K562 (cell line): ENCODE results near the gene SLC5A2. TPM values are rescaled to one million over a fixed set of nuclear protein-coding genes. Genes with fewer than 3 reads are reported as not detected.

Experiments used
- GABPA ChIP-seq: fragments of 200-800 bp; sonication (Bioruptor generic); conservative IDR thresholded peaks from 2 replicates; pipeline ENCODE4 v1.6.1; 2016; ENCODE audit warnings: low read depth, missing genetic modification characterization, missing compliant biosample characterization
- HEY1 ChIP-seq: fragments of 250-450 bp; sonication (Bioruptor Pico); IDR thresholded peaks from 2 replicates; pipeline ENCODE4 v1.5.0; 2020; ENCODE audit warnings: mild to moderate bottlenecking, moderate library complexity, borderline replicate concordance
- POLR2A ChIP-seq: fragments of 450-650 bp; conservative IDR thresholded peaks from 2 replicates; pipeline ENCODE4 v1.6.1; 2016
- TAF9B ChIP-seq: fragments of 450-650 bp; IDR thresholded peaks from 2 replicates; pipeline ENCODE4 v1.6.1; 2018; ENCODE audit warnings: mild to moderate bottlenecking; ENCODE audit not compliant: partially characterized antibody
- TRIM24 ChIP-seq, 2 experiments: fragments of 450-650 bp; IDR thresholded peaks; 2 replicates each; pipeline ENCODE4 v1.6.1; 2016
- ZNF316 ChIP-seq: fragments of 450-650 bp; IDR thresholded peaks from 2 replicates; pipeline ENCODE4 v1.6.1; 2016
- polyA plus RNA-seq, 8 experiments: library from polyadenylated mRNA; depleted of rRNA in 4 of 8; stranded (reverse) in 5 of 8; unstranded in 3 of 8; fragments of >200 nt; fragmentation: Nextera tagmentation in 2 of 8; fragmentation: Illumina TruSeq in 1 of 8; extraction: Ambion mirVana in 2 of 8; extraction: Trizol in 1 of 8; gene quantifications; 2 replicates each; pipeline versions ENCODE4 v1.2.1 to v1.2.3, GENCODE V29; 2011 to 2014; ENCODE audit warnings: inconsistent platforms in 1 of 8, missing spikeins in 1 of 8
- total RNA-seq, 7 experiments: library from RNA; depleted of rRNA in 6 of 7; stranded (reverse); fragments of >200 nt in 6 of 7; fragmentation: Illumina TruSeq in 2 of 7; extraction: Trizol in 2 of 7; gene quantifications; 2 replicates each; pipeline versions ENCODE4 v1.2.1 to v1.2.3, GENCODE V29; 2011 to 2021; ENCODE audit warnings: low replicate concordance in 1 of 7
- TF ChIP-seq, protein P1 (sequence below): fragments of 250-450 bp; sonication (Bioruptor Pico); IDR thresholded peaks from 2 replicates; pipeline ENCODE4 v1.5.0; 2020; ENCODE audit warnings: mild to moderate bottlenecking
- TF ChIP-seq, protein P2 (sequence below): fragments of 250-450 bp; sonication (Bioruptor Pico); IDR thresholded peaks from 2 replicates; pipeline ENCODE4 v1.8.0; 2021; ENCODE audit warnings: borderline replicate concordance, mild to moderate bottlenecking, moderate library complexity; ENCODE audit not compliant: poor library complexity, severe bottlenecking
- TF ChIP-seq, protein P3 (sequence below): fragments of 450-650 bp; formaldehyde crosslinking; IDR thresholded peaks from 2 replicates; pipeline ENCODE4 v1.4.0; 2020; ENCODE audit warnings: mild to moderate bottlenecking, moderate library complexity
- TF ChIP-seq, protein P4 (sequence below): fragments of 200-600 bp; sonication (generic); IDR thresholded peaks from one replicate; pipeline ENCODE4 v1.6.1; 2012; ENCODE audit warnings: mild to moderate bottlenecking, low read depth, low read length, inconsistent platforms

Gene SLC5A2
- total and polyA plus RNA-seq, 9 of the 15 experiments (the other 6 are each of a cell fraction or from before 2014, with no cell fraction given) = 0.07 to 2.7 (median 2.2) TPM; not detected in 6

DNA sequence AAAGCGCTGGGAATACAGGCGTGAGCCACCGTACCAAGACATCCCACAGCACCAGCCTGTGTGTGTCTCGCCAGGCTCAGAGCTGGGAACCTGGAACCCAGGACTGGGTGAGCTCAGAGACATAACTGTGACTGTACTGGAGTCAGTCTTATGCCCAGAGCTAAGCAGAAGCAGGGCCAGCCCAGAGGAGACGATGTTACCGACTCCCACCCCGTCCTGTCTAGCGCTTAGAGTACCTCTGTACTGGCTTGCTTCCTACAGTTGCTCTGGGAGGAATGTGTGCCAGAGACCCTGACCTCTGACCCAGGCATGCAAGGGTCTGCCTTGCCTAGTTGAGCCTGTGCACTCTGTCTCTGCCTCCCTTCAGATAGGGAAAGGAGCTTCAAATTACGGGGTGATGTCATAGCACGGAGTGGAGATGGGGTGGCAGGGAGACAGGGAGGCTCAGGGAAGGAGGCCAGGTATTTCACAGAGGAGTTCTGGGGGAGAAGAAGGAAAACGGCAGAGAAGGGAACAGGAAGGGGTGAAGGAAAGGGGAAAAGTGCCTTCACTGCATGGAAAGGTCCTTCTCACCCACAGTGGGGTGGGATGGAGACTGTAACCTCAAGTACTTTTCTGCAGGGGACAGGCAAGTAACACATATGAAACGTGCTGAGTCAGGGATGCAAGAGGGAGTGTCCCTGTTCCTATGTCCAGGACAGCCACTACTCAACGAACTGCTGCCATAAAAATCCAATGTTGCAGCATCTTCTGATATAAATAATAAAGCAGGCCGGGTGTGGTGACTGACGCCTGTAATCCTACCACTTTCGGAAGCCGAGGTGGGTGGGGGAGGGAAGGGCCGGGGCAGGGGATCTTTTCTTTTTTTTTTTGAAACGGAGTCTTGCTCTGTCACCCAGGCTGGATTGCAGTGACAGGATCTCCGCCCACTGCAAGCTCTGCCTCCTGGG, 29.4 kb upstream of the SLC5A2 start (continued):
- no peak for TF ChIP-seq GABPA (tag)
- TF ChIP-seq POLR2A = peak; percentile 48; the same call in 1 of the 2 replicates
- peak; percentile 100 for TF ChIP-seq ZNF316
- TF ChIP-seq, protein P1, sequence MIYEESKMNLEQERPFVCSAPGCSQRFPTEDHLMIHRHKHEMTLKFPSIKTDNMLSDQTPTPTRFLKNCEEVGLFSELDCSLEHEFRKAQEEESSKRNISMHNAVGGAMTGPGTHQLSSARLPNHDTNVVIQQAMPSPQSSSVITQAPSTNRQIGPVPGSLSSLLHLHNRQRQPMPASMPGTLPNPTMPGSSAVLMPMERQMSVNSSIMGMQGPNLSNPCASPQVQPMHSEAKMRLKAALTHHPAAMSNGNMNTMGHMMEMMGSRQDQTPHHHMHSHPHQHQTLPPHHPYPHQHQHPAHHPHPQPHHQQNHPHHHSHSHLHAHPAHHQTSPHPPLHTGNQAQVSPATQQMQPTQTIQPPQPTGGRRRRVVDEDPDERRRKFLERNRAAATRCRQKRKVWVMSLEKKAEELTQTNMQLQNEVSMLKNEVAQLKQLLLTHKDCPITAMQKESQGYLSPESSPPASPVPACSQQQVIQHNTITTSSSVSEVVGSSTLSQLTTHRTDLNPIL (CRISPR knock-in tag) = no peak
- TF ChIP-seq TRIM24 (IDR thresholded peaks at IDR 0.05) = 0 out of 4 replicates have a peak, but pooled peaks have one; percentile 11 to 34
- TF ChIP-seq, protein P2, sequence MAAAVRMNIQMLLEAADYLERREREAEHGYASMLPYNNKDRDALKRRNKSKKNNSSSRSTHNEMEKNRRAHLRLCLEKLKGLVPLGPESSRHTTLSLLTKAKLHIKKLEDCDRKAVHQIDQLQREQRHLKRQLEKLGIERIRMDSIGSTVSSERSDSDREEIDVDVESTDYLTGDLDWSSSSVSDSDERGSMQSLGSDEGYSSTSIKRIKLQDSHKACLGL = no peak
- TF ChIP-seq, protein P3, sequence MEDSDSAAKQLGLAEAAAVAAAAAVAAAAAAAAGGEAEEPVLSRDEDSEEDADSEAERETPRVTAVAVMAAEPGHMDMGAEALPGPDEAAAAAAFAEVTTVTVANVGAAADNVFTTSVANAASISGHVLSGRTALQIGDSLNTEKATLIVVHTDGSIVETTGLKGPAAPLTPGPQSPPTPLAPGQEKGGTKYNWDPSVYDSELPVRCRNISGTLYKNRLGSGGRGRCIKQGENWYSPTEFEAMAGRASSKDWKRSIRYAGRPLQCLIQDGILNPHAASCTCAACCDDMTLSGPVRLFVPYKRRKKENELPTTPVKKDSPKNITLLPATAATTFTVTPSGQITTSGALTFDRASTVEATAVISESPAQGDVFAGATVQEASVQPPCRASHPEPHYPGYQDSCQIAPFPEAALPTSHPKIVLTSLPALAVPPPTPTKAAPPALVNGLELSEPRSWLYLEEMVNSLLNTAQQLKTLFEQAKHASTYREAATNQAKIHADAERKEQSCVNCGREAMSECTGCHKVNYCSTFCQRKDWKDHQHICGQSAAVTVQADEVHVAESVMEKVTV (CRISPR knock-in tag) = no peak
- TF ChIP-seq, protein P4, sequence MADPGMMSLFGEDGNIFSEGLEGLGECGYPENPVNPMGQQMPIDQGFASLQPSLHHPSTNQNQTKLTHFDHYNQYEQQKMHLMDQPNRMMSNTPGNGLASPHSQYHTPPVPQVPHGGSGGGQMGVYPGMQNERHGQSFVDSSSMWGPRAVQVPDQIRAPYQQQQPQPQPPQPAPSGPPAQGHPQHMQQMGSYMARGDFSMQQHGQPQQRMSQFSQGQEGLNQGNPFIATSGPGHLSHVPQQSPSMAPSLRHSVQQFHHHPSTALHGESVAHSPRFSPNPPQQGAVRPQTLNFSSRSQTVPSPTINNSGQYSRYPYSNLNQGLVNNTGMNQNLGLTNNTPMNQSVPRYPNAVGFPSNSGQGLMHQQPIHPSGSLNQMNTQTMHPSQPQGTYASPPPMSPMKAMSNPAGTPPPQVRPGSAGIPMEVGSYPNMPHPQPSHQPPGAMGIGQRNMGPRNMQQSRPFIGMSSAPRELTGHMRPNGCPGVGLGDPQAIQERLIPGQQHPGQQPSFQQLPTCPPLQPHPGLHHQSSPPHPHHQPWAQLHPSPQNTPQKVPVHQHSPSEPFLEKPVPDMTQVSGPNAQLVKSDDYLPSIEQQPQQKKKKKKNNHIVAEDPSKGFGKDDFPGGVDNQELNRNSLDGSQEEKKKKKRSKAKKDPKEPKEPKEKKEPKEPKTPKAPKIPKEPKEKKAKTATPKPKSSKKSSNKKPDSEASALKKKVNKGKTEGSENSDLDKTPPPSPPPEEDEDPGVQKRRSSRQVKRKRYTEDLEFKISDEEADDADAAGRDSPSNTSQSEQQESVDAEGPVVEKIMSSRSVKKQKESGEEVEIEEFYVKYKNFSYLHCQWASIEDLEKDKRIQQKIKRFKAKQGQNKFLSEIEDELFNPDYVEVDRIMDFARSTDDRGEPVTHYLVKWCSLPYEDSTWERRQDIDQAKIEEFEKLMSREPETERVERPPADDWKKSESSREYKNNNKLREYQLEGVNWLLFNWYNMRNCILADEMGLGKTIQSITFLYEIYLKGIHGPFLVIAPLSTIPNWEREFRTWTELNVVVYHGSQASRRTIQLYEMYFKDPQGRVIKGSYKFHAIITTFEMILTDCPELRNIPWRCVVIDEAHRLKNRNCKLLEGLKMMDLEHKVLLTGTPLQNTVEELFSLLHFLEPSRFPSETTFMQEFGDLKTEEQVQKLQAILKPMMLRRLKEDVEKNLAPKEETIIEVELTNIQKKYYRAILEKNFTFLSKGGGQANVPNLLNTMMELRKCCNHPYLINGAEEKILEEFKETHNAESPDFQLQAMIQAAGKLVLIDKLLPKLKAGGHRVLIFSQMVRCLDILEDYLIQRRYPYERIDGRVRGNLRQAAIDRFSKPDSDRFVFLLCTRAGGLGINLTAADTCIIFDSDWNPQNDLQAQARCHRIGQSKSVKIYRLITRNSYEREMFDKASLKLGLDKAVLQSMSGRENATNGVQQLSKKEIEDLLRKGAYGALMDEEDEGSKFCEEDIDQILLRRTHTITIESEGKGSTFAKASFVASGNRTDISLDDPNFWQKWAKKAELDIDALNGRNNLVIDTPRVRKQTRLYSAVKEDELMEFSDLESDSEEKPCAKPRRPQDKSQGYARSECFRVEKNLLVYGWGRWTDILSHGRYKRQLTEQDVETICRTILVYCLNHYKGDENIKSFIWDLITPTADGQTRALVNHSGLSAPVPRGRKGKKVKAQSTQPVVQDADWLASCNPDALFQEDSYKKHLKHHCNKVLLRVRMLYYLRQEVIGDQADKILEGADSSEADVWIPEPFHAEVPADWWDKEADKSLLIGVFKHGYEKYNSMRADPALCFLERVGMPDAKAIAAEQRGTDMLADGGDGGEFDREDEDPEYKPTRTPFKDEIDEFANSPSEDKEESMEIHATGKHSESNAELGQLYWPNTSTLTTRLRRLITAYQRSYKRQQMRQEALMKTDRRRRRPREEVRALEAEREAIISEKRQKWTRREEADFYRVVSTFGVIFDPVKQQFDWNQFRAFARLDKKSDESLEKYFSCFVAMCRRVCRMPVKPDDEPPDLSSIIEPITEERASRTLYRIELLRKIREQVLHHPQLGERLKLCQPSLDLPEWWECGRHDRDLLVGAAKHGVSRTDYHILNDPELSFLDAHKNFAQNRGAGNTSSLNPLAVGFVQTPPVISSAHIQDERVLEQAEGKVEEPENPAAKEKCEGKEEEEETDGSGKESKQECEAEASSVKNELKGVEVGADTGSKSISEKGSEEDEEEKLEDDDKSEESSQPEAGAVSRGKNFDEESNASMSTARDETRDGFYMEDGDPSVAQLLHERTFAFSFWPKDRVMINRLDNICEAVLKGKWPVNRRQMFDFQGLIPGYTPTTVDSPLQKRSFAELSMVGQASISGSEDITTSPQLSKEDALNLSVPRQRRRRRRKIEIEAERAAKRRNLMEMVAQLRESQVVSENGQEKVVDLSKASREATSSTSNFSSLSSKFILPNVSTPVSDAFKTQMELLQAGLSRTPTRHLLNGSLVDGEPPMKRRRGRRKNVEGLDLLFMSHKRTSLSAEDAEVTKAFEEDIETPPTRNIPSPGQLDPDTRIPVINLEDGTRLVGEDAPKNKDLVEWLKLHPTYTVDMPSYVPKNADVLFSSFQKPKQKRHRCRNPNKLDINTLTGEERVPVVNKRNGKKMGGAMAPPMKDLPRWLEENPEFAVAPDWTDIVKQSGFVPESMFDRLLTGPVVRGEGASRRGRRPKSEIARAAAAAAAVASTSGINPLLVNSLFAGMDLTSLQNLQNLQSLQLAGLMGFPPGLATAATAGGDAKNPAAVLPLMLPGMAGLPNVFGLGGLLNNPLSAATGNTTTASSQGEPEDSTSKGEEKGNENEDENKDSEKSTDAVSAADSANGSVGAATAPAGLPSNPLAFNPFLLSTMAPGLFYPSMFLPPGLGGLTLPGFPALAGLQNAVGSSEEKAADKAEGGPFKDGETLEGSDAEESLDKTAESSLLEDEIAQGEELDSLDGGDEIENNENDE = no peak
- peak; percentile 40 for TF ChIP-seq TAF9B
- TF ChIP-seq HEY1 = no peak
